ENCODE measurements around the gene TXK.
"Not testable (repeated sequence)": the region's sequence is repeated elsewhere in the genome, so short reads cannot be mapped to it uniquely, and the experiment has no call there.

The TXK gene

GRCh38 chr4:48134081-48134480 lies at the start of gene TXK:
Gene TXK (minus strand): TSS chr4:48134250. CDS start chr4:48134170, 80 bp downstream.
- DNase-seq (ENCODE audit: low spot score), result no peak

- no peak for DNase-seq (ENCODE audit: low spot score)
These were observed 46.2 kb upstream of the TXK start for GRCh38 chr4:48180234-48180633.

GRCh38 chr4:48178931-48179330 lies 44.9 kb upstream of the TXK start:
- DNase-seq (ENCODE audit: low spot score), result no peak

GRCh38 chr4:48175806-48176205 lies 41.8 kb upstream of the TXK start:
- no peak for DNase-seq (ENCODE audit: low spot score)

- DNase-seq (ENCODE audit: low spot score), result no peak
These were observed 41.3 kb upstream of the TXK start for GRCh38 chr4:48175328-48175727.

GRCh38 chr4:48173056-48173991 lies 39.3 kb upstream of the TXK start:
- DNase-seq (ENCODE audit: low spot score), result no peak

GRCh38 chr4:48172651-48173050 lies 38.6 kb upstream of the TXK start:
- no peak for DNase-seq (ENCODE audit: low spot score)

- DNase-seq (ENCODE audit: low spot score), result no peak
These were observed 35.6 kb upstream of the TXK start for GRCh38 chr4:48169636-48170035.

- no peak for DNase-seq (ENCODE audit: low spot score)
These were observed 33.7 kb upstream of the TXK start for GRCh38 chr4:48167538-48168263.

GRCh38 chr4:48164561-48164960 lies 30.5 kb upstream of the TXK start:
- not testable (repeated sequence) for DNase-seq (ENCODE audit: low spot score)

GRCh38 chr4:48163746-48164145 lies 29.7 kb upstream of the TXK start:
- no peak for DNase-seq (ENCODE audit: low spot score)

- no peak for DNase-seq (ENCODE audit: low spot score)
These were observed 28.1 kb upstream of the TXK start for GRCh38 chr4:48162162-48162561.

GRCh38 chr4:48157271-48157670 lies 23.2 kb upstream of the TXK start:
- DNase-seq (ENCODE audit: low spot score), result no peak

- DNase-seq (ENCODE audit: low spot score), result no peak
These were observed 22.4 kb upstream of the TXK start for GRCh38 chr4:48156423-48156822.

GRCh38 chr4:48153791-48154550 lies 19.9 kb upstream of the TXK start:
- DNase-seq (ENCODE audit: low spot score), result no peak

GRCh38 chr4:48152259-48152658 lies 18.2 kb upstream of the TXK start:
- DNase-seq (ENCODE audit: low spot score), result no peak

GRCh38 chr4:48149827-48150370 lies 15.8 kb upstream of the TXK start:
- no peak for DNase-seq (ENCODE audit: low spot score)

- no peak for DNase-seq (ENCODE audit: low spot score)
These were observed 13.6 kb upstream of the TXK start for GRCh38 chr4:48147621-48148020.

GRCh38 chr4:48141048-48141447 lies 7.0 kb upstream of the TXK start:
- DNase-seq (ENCODE audit: low spot score), result peak; percentile 28

- DNase-seq (ENCODE audit: low spot score), result peak; percentile 31
These were observed 5.6 kb upstream of the TXK start for GRCh38 chr4:48139691-48140090.

GRCh38 chr4:48138936-48139335 lies 4.9 kb upstream of the TXK start:
- no peak for DNase-seq (ENCODE audit: low spot score)

- DNase-seq (ENCODE audit: low spot score), result no peak
These were observed 4.5 kb upstream of the TXK start for GRCh38 chr4:48138511-48138910.
